ENCODE results near the gene TMPRSS6.

GRCh38 chr22:37032535-37033460 lies 76.7 kb downstream of the TMPRSS6 start:
- TF ChIP-seq YY1 (IDR thresholded peaks at IDR 0.05; ENCODE audit: insufficient read depth, insufficient read length) = no peak
- TF ChIP-seq ZNF274 (IDR thresholded peaks at IDR 0.05; ENCODE audit: low read depth, low read length) = no peak
- TF ChIP-seq SUZ12 (IDR thresholded peaks at IDR 0.05; ENCODE audit: extremely low read depth, insufficient read depth, insufficient read length) = no peak

All from NT2/D1 (cell line).